GM12891 (cell line): ENCODE data around the gene MAST2.

Experiments used
- POLR2A ChIP-seq: IDR thresholded peaks from 2 replicates; pipeline ENCODE4 v1.6.1; 2011; ENCODE audit warnings: low read depth, low read length, control low read depth
- POLR2AphosphoS5 ChIP-seq: IDR thresholded peaks from 2 replicates; pipeline ENCODE4 v1.6.1; 2011; ENCODE audit warnings: low read depth, low read length, control low read depth
- TAF1 ChIP-seq: IDR thresholded peaks from 2 replicates; pipeline ENCODE4 v1.6.1; 2011; ENCODE audit warnings: low read depth, low read length, control low read depth

DNA sequence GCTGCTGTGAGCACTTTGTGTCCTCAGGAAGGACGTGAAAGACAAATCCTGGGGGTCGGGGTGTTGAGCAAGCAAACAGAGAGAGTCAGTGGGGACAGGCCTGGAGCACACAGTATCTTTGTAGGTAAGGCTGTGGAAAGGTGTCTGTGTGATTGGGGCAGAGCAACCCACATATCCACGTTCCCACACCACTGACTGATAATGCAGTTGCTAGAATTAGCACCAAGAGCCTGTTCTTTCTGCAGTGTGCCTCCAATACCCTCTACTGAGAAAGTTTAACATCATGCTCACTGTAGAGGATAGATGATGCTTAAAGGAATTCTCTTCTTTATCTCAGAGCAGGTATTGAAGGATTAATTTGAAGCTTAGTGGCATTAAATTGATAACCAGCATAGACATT, 167.9 kb downstream of the MAST2 start:
- TF ChIP-seq POLR2AphosphoS5 (no peak), TAF1 (no peak), POLR2A (no peak)
